NCI-H524 (cell line): Measurements from ENCODE around the gene BTBD9.
"Not testable (repeated sequence)": the region's sequence is repeated elsewhere in the genome, so short reads cannot be mapped to it uniquely, and the experiment has no call there.

ENCODE experiments used
- DNase-seq, 2 experiments: peaks; one replicate each; lab custom pipeline; 2025; lab: John Stamatoyannopoulos, UW

Gene BTBD9

GRCh38 chr6:38144365-38144945 lies 495.3 kb downstream of the BTBD9 start:
- no peak for DNase-seq

- peak in 1 of 2 experiments; percentile 29 for DNase-seq
Measured at GRCh38 chr6:38143191-38144150, 496.3 kb downstream of the BTBD9 start.

GRCh38 chr6:38142178-38142902 lies 497.4 kb downstream of the BTBD9 start:
- DNase-seq: no peak

- no peak for DNase-seq
Measured at GRCh38 chr6:38141716-38142115, 498.0 kb downstream of the BTBD9 start.

GRCh38 chr6:38141085-38141484 lies 498.6 kb downstream of the BTBD9 start:
- no peak for DNase-seq

- DNase-seq: no peak
Measured at GRCh38 chr6:38138374-38138773, 501.4 kb downstream of the BTBD9 start.

- no peak for DNase-seq
Measured at GRCh38 chr6:38137608-38138265, 502.0 kb downstream of the BTBD9 start.

GRCh38 chr6:38136547-38136946 lies 503.2 kb downstream of the BTBD9 start:
- peak in 1 of 2 experiments; percentile 3 for DNase-seq

- DNase-seq: no peak
Measured at GRCh38 chr6:38134704-38135088, 505.0 kb downstream of the BTBD9 start.

- DNase-seq: no peak
Measured at GRCh38 chr6:38133932-38134703, 505.6 kb downstream of the BTBD9 start.

- no peak for DNase-seq
Measured at GRCh38 chr6:38131527-38131965, 508.2 kb downstream of the BTBD9 start.

GRCh38 chr6:38127284-38127683 lies 512.4 kb downstream of the BTBD9 start:
- DNase-seq: no peak

GRCh38 chr6:38124224-38124926 lies 515.4 kb downstream of the BTBD9 start:
- DNase-seq: not testable (repeated sequence)

GRCh38 chr6:38119516-38119915 lies 520.2 kb downstream of the BTBD9 start:
- DNase-seq: no peak

- no peak for DNase-seq
Measured at GRCh38 chr6:38118791-38119365, 520.9 kb downstream of the BTBD9 start.
